ENCODE data around the gene PGLYRP4. TPM values are rescaled to one million over a fixed set of nuclear protein-coding genes. Genes with fewer than 3 reads are reported as not detected.

Gene PGLYRP4
- total RNA-seq, 1 donor from 2014 or later: 0.71 TPM

DNA sequence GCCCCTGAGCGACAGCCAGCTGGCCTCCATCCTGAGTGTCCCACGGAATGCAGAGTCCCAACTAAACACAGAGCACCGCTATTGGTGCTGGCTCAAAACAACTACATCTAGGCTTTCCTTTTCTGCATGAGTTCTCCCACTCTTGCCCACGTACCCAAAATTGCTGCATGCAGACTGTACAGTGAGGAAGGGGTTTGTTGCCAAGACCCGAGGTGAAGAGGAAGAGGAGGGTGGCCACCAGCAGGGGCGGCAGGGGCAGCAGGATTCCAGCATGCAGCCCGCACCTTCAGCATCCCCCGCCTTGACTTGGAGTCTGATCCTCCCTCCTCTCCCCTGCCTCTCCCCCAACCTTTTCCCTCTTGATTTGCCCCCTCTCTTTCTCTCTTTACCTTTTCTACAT, 17.1 kb upstream of the PGLYRP4 start:
- no peak for DNase-seq (ENCODE audit: low read depth)
- H3K36me3 ChIP-seq (ENCODE audit: control insufficient read depth, insufficient read depth, low read length): no peaks in the 10 kb centered on the region
- H3K27me3 ChIP-seq (ENCODE audit: control insufficient read depth, insufficient read depth, low read length): no peaks in the 10 kb centered on the region
- TF ChIP-seq, protein P1, sequence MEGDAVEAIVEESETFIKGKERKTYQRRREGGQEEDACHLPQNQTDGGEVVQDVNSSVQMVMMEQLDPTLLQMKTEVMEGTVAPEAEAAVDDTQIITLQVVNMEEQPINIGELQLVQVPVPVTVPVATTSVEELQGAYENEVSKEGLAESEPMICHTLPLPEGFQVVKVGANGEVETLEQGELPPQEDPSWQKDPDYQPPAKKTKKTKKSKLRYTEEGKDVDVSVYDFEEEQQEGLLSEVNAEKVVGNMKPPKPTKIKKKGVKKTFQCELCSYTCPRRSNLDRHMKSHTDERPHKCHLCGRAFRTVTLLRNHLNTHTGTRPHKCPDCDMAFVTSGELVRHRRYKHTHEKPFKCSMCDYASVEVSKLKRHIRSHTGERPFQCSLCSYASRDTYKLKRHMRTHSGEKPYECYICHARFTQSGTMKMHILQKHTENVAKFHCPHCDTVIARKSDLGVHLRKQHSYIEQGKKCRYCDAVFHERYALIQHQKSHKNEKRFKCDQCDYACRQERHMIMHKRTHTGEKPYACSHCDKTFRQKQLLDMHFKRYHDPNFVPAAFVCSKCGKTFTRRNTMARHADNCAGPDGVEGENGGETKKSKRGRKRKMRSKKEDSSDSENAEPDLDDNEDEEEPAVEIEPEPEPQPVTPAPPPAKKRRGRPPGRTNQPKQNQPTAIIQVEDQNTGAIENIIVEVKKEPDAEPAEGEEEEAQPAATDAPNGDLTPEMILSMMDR (IDR thresholded peaks at IDR 0.05; ENCODE audit: insufficient read depth, low read length, poor library complexity, severe bottlenecking): no peak
- no peak overlapping the region for H3K4me3 ChIP-seq (ENCODE audit: low read depth, low read length)

DNA sequence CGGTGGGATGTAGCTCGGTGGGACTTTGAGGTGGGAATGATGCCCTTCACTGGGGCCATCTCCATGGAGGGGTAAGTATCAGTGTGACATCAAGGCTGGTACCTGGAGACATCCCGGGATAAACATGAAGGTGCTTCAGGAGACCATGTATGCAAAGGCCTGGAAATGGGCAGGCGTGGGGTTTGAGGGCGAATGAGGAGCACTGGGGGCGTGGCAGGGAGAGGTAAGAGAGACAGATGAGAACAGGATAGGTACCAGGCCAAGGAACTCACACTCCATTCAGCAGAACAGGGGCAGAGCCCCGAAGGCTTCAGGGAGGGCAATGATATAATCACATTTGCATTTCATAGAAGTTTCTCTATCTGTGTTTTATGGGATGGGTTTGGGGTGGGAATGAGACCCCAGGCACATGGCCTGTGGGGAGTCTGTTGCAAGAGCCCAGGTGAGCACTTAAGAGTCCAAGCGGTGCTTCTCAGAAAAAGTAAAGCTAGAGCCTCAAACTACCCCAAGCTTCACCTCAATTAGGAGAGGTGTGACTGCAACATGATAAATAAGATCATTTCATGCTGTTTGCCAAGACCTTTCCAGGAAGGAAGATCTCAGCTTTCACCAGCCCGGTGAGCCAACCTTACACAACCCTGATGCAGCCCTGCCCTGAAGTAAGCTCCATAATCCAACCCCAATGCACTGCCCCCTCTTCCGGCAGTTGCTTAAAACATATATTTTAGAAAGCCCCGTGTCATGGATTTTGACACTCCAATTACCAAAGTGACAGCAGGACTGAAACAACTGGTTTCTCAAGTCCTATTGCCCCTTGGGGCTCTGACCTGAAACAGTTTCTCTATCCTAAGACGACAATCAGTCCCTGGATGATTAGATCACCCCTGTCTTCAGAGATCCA, 16.4 kb upstream of the PGLYRP4 start:
- no peak for DNase-seq (ENCODE audit: low read depth)
- Histone ChIP-seq H3K27me3 (ENCODE audit: control insufficient read depth, insufficient read depth, low read length) (no peaks in the 10 kb centered on the region), H3K36me3 (ENCODE audit: control insufficient read depth, insufficient read depth, low read length) (no peaks in the 10 kb centered on the region), H3K4me3 (ENCODE audit: low read depth, low read length) (no peak overlapping the region)
- TF ChIP-seq, protein P1 (IDR thresholded peaks at IDR 0.05; ENCODE audit: insufficient read depth, low read length, poor library complexity, severe bottlenecking): no peak

DNA sequence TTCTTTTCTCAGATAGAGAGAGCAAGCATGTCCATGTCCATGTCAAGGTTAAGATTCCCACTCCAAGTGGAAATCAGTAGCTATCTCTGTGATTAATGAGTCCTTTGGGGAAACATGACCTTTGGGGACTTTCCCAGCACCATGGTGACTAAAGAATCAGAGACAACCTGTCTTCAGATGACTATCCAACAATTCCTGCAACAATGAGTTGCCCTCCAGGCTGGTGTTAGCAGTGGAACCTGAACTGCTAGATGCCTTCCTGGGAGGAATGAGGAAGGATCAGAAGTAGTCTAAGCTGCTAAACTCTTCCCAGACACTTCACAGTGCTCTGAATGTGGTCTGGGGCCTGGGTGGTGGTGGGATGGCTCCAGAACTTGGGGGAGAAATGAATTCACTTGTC, 15.5 kb upstream of the PGLYRP4 start:
- no peak overlapping the region for H3K4me3 ChIP-seq (ENCODE audit: low read depth, low read length)
- H3K27me3 ChIP-seq (ENCODE audit: control insufficient read depth, insufficient read depth, low read length): no peaks in the 10 kb centered on the region
- TF ChIP-seq, protein P1 (IDR thresholded peaks at IDR 0.05; ENCODE audit: insufficient read depth, low read length, poor library complexity, severe bottlenecking): no peak
- no peaks in the 10 kb centered on the region for H3K36me3 ChIP-seq (ENCODE audit: control insufficient read depth, insufficient read depth, low read length)
- no peak for DNase-seq (ENCODE audit: low read depth)

DNA sequence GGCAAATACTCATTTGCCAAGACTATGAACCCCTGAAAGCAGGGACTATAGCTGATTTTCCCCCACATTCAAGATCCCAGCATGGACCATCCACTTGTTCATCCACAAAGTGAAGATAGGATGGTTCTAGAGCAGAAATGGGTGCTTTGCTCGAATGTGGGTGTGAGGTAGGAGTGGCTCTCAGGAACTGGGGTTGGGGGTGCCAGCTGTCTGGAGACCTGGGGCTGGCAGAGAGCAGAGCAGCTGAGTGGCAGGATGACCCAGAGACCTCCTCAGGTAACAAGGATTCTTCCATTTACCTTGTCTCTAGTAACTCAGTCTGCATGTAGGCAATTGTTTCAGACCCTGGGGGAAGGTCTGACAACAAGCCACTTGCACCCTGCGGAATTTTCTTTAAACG, 15.0 kb upstream of the PGLYRP4 start:
- no peaks in the 10 kb centered on the region for H3K36me3 ChIP-seq (ENCODE audit: control insufficient read depth, insufficient read depth, low read length)
- H3K4me3 ChIP-seq (ENCODE audit: low read depth, low read length): no peak overlapping the region
- TF ChIP-seq, protein P1 (IDR thresholded peaks at IDR 0.05; ENCODE audit: insufficient read depth, low read length, poor library complexity, severe bottlenecking): no peak
- no peaks in the 10 kb centered on the region for H3K27me3 ChIP-seq (ENCODE audit: control insufficient read depth, insufficient read depth, low read length)
- DNase-seq (ENCODE audit: low read depth): no peak

DNA sequence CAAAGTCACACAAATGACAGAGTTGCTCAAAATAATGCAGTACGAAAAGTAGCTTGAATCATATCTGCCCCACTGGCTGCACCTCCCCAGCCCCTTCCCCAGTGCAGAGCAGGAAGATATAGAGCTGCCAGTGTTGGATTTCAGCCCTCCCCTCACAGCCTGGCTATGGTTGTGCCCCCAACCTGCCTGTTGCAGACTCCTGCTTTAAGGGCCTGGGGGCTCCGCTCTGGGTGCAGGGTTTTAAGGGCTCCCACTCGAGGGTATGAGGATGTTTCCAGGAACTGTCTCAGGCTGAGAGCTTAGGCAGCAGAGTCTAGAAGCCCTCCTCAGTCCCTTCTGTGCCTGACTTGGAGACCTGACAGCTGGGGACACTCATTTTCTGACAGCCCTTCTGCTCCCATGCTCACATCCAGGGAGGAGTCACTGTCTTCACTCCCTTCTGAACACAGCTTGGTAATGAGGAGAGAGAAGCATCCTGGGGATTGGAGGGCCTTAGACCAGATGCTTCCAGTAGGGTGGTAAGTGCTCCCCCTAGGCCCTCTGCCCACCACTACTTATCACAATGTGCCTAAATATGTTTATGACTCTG, 13.6 kb upstream of the PGLYRP4 start:
- no peak for DNase-seq (ENCODE audit: low read depth)
- Histone ChIP-seq H3K27me3 (ENCODE audit: control insufficient read depth, insufficient read depth, low read length) (no peaks in the 10 kb centered on the region), H3K36me3 (ENCODE audit: control insufficient read depth, insufficient read depth, low read length) (no peaks in the 10 kb centered on the region), H3K4me3 (ENCODE audit: low read depth, low read length) (no peak overlapping the region)
- TF ChIP-seq, protein P1 (IDR thresholded peaks at IDR 0.05; ENCODE audit: insufficient read depth, low read length, poor library complexity, severe bottlenecking): no peak

Measured in kidney epithelial cell (primary cell).